Stimulated activated CD8-positive, alpha-beta memory T cell treated with anti-CD3 and anti-CD28 coated beads, Interleukin-12 subunit alpha, Interleukin-12 subunit beta, amount 100 ng/mL, for 24 hours (primary cell): ENCODE data around the gene PNPLA3.
"Not testable (repeated sequence)": the region's sequence is repeated elsewhere in the genome, so short reads cannot be mapped to it uniquely, and the experiment has no call there.

ENCODE experiments used
- DNase-seq: peaks from one replicate; pipeline ENCODE4 v3.0.0-alpha.2; 2020; ENCODE audit errors: extremely low read depth

Gene PNPLA3

GRCh38 chr22:43889201-43889859 is 34.3 kb upstream of the PNPLA3 start:
- no peak for DNase-seq

GRCh38 chr22:43889860-43890253 is 33.7 kb upstream of the PNPLA3 start:
- no peak for DNase-seq

GRCh38 chr22:43890901-43891331 is 32.7 kb upstream of the PNPLA3 start:
- DNase-seq, result no peak

GRCh38 chr22:43891360-43892182 is 32.0 kb upstream of the PNPLA3 start, which contains the start of gene PNPLA5:
TSS of gene PNPLA5 (minus strand) at chr22:43892013. CDS start at chr22:43891880, 133 bp downstream.
- no peak for DNase-seq

GRCh38 chr22:43892183-43892894 is 31.3 kb upstream of the PNPLA3 start:
- no peak for DNase-seq

- no peak for DNase-seq
These were observed 30.3 kb upstream of the PNPLA3 start for GRCh38 chr22:43893266-43893665.

- no peak for DNase-seq
These were observed 29.5 kb upstream of the PNPLA3 start for GRCh38 chr22:43894122-43894521.

GRCh38 chr22:43895986-43896645 is 27.5 kb upstream of the PNPLA3 start:
- DNase-seq, result no peak

- no peak for DNase-seq
These were observed 25.8 kb upstream of the PNPLA3 start for GRCh38 chr22:43897751-43898261.

GRCh38 chr22:43900206-43900605 is 23.4 kb upstream of the PNPLA3 start:
- no peak for DNase-seq

- DNase-seq, result no peak
These were observed 21.5 kb upstream of the PNPLA3 start for GRCh38 chr22:43901976-43902643.

GRCh38 chr22:43903033-43903432 is 20.6 kb upstream of the PNPLA3 start:
- DNase-seq, result not testable (repeated sequence)

GRCh38 chr22:43904412-43904811 is 19.2 kb upstream of the PNPLA3 start:
- DNase-seq, result not testable (repeated sequence)

- DNase-seq, result no peak
These were observed 17.9 kb upstream of the PNPLA3 start for GRCh38 chr22:43905681-43906080.

- no peak for DNase-seq
These were observed 13.9 kb upstream of the PNPLA3 start for GRCh38 chr22:43909708-43910107.

GRCh38 chr22:43910178-43910695 is 13.4 kb upstream of the PNPLA3 start:
- no peak for DNase-seq

- DNase-seq, result no peak
These were observed 12.3 kb upstream of the PNPLA3 start for GRCh38 chr22:43911351-43911750.

GRCh38 chr22:43917521-43917920 is 6.1 kb upstream of the PNPLA3 start:
- no peak for DNase-seq

- DNase-seq, result no peak
These were observed 4.3 kb upstream of the PNPLA3 start for GRCh38 chr22:43919106-43919973.

- no peak for DNase-seq
These were observed 2.2 kb upstream of the PNPLA3 start for GRCh38 chr22:43921370-43921769.
